ENCODE results near the gene LSM6. TPM values are rescaled to one million over a fixed set of nuclear protein-coding genes. Genes with fewer than 3 reads are reported as not detected.

LSM6 gene
- 32.4 and 63.0 TPM in 2 replicates for total RNA-seq (2014; rRNA removed; shearing (Covaris generic); ENCODE audit: low replicate concordance)

DNA sequence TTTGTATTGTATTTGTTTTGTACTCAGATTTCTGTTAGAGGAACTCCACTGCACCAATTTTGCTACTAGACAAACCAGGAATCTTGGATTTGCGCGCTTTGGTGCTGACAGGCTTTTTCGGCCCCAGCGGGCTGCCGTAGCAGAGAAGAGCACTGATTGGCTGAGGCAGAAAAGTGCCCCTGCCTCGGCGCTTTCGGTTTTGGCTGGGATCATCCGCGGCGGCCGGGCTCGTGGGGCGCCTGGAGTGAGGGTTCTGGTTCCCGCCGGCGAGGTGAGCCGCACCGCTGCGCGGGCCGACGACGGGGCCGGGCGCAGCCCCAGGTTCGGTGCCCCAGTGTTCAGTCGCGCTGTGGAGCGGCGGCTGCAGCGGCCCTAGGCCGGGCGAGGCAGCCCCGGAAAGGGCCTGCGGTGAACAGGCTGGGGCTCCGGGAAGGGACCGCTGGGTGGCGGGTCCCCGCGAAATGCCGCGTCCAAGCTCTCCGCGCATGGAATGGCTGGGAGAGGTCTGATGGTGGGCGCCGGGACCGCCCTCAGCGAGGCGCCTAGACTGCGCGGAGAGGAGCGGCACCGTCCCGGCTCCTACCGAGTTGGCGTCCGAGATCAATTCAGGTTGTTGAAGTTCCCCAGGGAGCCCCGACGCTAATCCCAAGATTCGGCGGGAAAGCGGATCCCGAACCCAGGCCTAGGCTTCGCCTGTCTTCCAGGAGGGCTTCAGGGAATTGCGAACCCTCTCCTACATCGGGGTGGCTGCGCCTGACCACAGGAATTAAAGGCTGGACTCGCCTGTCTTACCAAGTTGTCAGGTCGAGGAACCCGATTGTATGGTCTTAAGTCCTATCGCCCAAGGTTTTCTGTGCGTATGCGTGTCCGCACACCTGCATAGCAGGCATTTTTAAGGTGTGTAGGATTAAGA, at the start of gene LSM6:
Gene LSM6, plus strand, starts transcription at position 178 of the 913 bp plus-strand sequence. CDS start 7,204 bp downstream, outside the sequence.
- DNase-seq: peak; percentile 84
- Histone ChIP-seq H3K36me3 (no peaks in the 10 kb centered on the region; the same call in 1 of the 2 replicates), H3K9me3 (no peaks in the 10 kb centered on the region), H3K4me3 (peak within 1 kb of the TSS; percentile 80), H3K27me3 (no peaks in the 10 kb centered on the region)

DNA sequence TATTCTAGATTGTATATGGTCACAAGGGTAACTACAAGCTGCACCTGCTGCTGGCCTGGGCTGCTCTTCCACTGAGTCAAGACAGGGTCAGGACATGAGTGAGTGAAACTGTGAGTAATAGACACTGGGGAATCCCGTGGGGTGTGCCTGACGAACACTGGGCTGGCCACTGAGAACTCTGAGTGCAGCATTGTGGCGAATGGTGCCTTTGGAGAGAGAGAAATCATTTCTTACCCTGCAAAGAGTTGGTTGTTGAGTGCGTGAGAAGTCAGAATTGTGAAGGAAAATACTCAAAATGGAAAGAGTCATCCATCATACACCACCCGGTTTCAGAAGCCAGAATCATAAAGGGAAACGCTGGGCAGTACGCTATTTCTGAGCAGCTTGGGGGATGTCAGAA, 43.1 kb upstream of the LSM6 start:
- Histone ChIP-seq H3K9me3 (no peaks in the 10 kb centered on the region), H3K27me3 (no peaks in the 10 kb centered on the region), H3K36me3 (no peaks in the 10 kb centered on the region), H3K4me3 (no peak overlapping the region)
- DNase-seq: no peak

DNA sequence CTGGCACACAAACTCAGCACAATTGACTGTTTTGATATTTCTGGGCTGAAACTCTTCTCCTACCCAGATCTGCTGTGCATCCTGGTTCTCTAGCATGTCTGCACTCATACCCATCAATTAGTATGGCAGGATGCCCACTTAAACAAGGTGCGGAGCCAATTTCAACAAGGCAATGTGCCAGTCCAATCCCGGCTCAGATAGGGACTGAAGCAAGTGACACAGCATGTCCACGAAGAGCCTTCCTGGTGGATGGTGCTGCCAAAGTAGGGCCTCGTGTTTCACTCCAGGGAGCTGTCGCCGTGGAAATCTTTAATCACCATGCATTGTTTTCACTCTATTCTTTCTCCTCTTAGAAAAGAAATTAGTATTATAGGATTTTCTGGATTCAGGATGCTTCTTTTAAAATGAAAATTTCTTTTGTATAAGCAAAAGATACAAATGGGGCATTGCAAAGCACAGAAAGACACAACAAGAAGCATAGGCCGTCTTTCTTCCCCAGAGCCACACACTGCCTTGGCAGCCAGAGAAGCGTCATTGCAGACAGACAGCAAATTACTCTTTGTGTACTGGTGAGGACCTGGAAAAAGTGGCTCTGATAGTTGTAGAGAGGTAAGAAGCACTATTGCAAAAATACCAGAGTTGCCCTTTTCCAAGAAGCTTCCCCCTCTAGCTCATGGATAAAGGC, 40.6 kb upstream of the LSM6 start:
- Histone ChIP-seq H3K27me3 (no peaks in the 10 kb centered on the region), H3K9me3 (no peaks in the 10 kb centered on the region), H3K36me3 (no peaks in the 10 kb centered on the region), H3K4me3 (no peak overlapping the region)
- DNase-seq: peak; percentile 47

DNA sequence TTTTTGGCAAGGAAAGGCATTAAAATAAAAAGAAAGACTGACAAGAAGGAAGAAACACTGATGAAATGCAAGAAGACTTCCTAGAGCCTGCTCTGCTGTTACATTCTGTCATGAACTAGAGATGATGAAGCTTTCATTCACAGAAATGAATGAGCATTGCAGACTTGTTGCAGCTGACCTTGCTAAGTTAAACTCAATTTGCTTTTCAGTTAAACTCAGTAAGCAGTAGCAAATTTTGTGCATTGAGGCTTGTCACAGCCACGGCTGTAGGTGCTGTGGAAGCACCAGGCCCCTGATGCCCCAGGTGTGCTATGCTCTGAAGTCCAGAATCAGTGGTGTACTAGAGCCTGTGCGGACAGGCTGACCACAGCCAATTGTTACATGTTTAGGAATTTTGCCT, 39.6 kb upstream of the LSM6 start:
- H3K9me3 ChIP-seq: no peaks in the 10 kb centered on the region
- no peak overlapping the region for H3K4me3 ChIP-seq
- H3K27me3 ChIP-seq: no peaks in the 10 kb centered on the region

DNA sequence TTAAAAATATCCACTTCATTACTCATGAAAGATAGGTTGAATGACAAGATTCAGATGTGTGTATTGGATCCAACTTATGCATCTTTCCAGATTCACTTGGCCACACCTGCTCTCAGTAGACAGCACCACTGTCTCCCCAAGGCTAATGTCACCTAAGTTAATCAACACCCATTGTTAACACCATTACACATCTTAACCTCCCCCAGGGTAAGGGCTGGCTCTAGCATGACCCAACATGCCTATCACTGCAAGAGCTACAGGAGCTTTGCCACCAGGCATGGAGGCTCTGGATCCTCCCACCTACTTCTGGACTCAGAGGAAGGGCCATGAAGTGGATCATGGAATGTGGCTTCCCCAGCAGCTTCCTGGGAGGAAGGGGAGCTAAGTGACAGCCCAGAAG, 32.8 kb upstream of the LSM6 start:
- no peaks in the 10 kb centered on the region for H3K36me3 ChIP-seq
- H3K9me3 ChIP-seq: no peaks in the 10 kb centered on the region
- H3K27me3 ChIP-seq: no peaks in the 10 kb centered on the region
- DNase-seq: no peak
- H3K4me3 ChIP-seq: no peak overlapping the region

More for the DNA sequence above, 39.6 kb upstream of the LSM6 start:
- no peak for DNase-seq
- H3K36me3 ChIP-seq: no peaks in the 10 kb centered on the region

DNA sequence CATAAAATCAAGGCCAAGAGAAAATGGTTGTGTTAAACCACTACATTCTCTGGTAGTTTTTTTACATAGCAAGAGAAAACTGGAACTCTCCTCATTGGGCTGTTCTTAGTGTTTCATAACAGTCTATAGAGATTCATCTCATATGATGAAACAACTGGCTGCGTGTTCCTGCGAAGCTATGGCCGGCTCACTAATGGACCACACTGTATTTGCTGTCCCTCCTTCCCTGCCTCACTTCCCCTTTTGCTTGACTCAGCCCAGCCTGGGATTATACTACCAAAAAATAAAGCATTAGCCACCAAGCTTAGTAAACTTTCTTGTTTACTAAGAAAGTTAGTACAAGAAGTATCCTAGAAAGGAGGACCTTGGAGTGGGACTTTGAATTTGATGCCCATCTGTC, 31.6 kb upstream of the LSM6 start:
- no peaks in the 10 kb centered on the region for H3K36me3 ChIP-seq
- no peak for DNase-seq
- H3K4me3 ChIP-seq: no peak overlapping the region
- H3K9me3 ChIP-seq: no peaks in the 10 kb centered on the region
- H3K27me3 ChIP-seq: no peaks in the 10 kb centered on the region

DNA sequence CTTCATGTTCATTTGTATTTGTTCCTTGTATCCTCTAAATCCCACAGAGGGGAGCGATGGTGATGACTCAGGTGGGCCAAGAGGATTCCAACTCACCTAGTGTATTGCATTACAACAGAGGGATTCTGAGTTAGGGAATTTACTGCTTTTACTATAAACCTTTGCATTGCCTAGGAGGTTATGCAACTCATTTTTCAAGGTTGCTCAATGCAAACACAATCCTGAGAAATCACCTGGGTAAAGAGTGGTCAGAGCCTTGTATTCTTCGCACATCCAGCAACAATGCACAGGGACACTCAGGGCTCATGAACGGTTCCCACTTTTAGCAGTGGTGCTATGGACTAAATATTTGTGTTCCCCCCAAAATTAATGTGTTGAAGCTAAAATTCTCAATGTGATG, 28.6 kb upstream of the LSM6 start:
- Histone ChIP-seq H3K4me3 (no peak overlapping the region), H3K9me3 (no peaks in the 10 kb centered on the region), H3K36me3 (no peaks in the 10 kb centered on the region), H3K27me3 (no peaks in the 10 kb centered on the region)
- no peak for DNase-seq

DNA sequence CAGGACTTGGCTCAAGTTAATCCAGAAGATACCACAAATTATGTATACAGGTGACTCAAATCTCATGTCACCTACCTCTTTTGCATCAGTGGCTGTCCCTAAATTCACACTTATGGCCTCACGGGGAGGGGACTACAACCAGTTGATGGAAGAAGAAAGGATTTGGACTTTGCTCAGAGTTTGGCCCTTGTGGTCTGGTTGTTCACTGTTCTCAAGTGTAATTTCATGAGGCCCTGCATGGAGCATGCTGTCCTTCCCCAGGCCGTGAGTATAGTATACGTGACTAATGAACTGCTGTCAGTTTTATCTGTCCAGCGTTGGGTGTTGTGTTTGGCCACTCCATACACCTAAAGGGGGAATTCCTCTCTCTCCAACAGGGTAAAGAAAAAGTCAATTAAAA, 27.5 kb upstream of the LSM6 start:
- DNase-seq: no peak
- Histone ChIP-seq H3K27me3 (no peaks in the 10 kb centered on the region), H3K36me3 (no peaks in the 10 kb centered on the region), H3K9me3 (no peaks in the 10 kb centered on the region), H3K4me3 (no peak overlapping the region)

DNA sequence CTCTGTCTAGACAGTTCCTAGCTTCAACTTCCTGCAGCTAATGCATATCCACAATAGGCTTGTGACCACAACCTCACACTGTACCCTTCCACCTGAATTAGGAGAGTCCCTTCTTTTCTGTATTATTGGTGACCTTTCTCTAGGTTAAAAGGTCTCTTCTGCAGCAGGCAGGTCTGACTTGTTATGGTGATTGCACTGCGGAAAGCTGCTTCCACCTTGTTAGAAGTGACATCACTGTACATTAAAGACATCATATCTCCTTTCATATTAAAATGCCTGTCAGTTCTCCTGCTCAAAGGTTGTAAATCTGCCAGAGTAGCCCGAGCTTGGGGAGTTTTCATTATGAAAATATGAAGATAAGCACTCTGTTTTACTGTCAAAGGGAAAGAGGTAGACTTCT, 21.5 kb upstream of the LSM6 start:
- Histone ChIP-seq H3K27me3 (no peaks in the 10 kb centered on the region), H3K4me3 (no peak overlapping the region), H3K36me3 (no peaks in the 10 kb centered on the region), H3K9me3 (no peaks in the 10 kb centered on the region)
- DNase-seq: no peak

DNA sequence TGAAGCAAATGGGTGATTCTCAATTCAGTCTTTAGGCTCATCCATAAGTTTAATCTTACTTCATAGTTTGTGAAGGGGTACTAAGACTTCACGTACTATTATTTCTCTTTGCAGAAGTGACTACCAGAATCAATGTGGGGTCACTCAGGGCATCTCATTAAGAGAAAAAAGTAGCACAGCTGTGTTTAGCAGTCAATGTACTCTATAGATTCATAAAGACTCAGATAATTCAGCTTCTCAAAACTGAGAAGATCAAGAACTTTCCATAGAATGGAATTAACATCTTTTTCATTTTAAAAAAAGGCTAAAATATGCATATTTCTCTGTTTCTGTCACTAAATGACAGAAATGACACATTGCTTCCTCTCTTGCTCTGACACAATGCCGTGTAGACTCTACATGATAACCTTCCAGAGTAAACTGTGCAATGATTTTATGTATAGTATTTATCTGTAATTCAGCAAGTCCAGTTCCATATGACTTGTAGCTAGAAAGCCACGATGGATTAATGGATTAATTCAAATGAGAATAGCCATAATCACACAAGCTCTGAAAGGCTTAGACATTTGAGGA, 20.3 kb upstream of the LSM6 start:
- Histone ChIP-seq H3K9me3 (no peaks in the 10 kb centered on the region), H3K27me3 (no peaks in the 10 kb centered on the region), H3K36me3 (no peaks in the 10 kb centered on the region), H3K4me3 (no peak overlapping the region)
- no peak for DNase-seq

DNA sequence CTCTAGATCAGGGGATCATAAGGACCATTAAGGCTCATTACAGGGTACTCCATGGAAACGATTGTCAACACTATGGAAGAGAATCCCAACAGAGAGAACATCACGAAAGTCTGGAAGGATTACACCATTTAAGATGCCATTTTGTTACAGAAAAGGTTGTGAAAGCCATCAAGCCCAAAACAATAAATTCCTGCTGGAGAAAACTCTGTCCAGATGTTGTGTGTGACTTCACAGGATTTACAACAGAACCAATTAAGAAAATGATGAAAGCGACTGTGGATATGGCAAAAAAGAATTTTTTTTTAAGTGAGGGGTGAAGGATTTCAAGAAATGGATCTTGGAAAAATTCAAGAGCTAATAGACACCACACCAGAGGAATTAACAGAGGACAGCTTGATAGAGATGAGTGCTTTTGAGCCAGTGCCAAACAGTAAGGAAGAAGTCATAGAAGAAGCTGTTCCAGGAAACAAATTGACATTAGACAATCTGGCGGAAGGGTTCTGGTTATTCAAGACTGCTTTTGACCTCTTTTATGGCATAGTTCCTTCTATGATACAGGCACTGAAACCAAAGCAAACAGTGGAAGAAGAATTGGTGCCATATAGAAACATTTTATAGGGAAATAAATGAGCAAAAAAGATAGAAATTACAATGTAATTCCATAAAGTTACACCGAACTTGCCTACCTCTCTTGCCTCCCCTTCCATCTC, 17.3 kb upstream of the LSM6 start:
- Histone ChIP-seq H3K27me3 (no peaks in the 10 kb centered on the region), H3K4me3 (no peak overlapping the region), H3K36me3 (no peaks in the 10 kb centered on the region), H3K9me3 (no peaks in the 10 kb centered on the region)
- DNase-seq: no peak

DNA sequence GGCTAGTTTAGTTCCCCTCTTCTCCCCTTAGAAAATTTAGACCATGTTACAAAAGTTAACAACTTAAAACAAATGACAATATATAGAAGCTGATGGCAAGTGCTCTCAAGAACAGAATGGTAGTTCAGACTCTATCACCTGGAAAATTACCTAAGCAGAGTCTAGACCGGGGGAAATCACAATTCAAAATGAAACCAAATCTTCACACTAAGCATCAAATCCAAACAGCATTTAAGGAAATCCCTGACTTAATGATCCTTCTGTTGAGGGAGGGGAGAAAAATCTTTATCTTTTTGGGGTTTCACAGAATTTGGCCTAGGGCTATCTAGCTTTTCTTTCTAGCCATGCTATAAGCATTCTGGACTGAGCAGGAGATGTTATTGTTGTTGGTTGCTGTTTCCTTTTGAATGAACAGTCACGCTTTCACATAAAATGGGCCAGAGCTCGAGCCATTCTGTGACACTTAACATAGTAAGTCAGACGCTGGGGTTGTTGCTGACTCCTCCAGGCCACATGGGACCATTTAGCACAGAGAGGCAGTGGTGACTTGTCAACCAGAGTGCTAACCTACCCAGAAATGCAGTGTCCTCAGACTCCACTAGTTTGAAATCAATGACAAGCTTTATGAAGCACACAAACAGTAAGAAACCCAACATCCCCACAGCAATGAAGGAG, 16.0 kb upstream of the LSM6 start:
- Histone ChIP-seq H3K27me3 (no peaks in the 10 kb centered on the region), H3K9me3 (no peaks in the 10 kb centered on the region), H3K4me3 (no peak overlapping the region), H3K36me3 (no peaks in the 10 kb centered on the region)
- no peak for DNase-seq

DNA sequence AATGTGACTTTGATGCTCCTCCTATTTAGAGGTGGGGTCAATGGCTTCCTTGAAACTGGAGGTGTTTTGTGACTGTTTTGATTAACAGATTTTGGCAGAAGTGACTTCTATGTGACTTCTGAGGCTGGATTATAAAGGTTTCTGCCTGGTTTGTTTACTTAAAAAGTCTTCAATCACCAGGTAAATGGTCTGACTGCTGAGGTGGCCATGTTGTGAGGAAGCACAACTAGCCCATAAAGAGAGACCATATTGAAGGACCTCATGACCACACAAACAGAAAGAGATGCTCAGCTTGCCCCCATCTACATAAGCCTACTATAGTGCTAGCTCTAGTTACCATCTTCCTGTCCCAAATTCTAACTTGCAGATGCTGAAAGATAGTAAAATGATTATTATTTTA, 14.3 kb upstream of the LSM6 start:
- H3K36me3 ChIP-seq: no peaks in the 10 kb centered on the region
- H3K27me3 ChIP-seq: no peaks in the 10 kb centered on the region
- DNase-seq: no peak

DNA sequence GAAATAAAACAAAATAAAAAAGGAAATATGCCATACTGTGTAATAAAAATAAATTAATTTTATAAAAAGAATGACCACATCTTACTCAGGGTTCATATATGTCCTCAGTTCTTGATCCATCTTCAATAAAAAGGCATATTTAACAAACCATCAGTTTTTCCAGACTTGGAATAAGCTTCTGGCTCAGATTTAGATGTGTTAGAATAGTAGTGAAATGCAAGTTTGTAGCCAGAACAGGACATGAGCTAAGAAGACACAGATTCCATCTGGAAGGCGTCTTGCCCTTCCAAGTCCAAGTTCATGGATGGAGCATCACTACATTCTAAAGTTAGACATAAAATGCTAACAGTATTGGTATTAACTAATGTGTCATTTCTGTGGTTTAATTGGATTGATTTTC, 10.3 kb upstream of the LSM6 start:
- Histone ChIP-seq H3K9me3 (no peaks in the 10 kb centered on the region), H3K4me3 (no peak overlapping the region), H3K27me3 (no peaks in the 10 kb centered on the region), H3K36me3 (no peaks in the 10 kb centered on the region)
- no peak for DNase-seq

More for the DNA sequence above, 14.3 kb upstream of the LSM6 start:
- H3K4me3 ChIP-seq: no peak overlapping the region
- no peaks in the 10 kb centered on the region for H3K9me3 ChIP-seq

DNA sequence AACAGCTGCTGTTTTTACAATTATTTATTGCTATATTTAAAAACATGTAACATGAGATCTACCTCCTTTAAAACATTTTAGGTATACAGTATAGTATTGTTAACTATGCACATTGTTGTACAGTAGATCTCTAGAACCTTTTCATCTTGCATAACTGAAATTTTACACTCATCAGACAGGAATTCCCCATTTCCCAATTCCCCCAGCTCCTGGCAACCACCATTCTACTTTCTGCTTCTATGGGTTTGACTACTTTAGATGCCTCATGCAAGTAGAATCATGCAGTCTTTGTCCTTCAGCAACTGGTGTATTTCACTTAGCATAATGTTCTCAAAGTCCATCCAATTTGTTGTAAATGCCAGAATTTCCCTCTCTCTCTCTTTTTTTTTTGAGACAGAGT, 9.7 kb upstream of the LSM6 start:
- H3K27me3 ChIP-seq: no peaks in the 10 kb centered on the region
- DNase-seq: peak; percentile 3
- no peak overlapping the region for H3K4me3 ChIP-seq
- H3K9me3 ChIP-seq: no peaks in the 10 kb centered on the region
- H3K36me3 ChIP-seq: no peaks in the 10 kb centered on the region

DNA sequence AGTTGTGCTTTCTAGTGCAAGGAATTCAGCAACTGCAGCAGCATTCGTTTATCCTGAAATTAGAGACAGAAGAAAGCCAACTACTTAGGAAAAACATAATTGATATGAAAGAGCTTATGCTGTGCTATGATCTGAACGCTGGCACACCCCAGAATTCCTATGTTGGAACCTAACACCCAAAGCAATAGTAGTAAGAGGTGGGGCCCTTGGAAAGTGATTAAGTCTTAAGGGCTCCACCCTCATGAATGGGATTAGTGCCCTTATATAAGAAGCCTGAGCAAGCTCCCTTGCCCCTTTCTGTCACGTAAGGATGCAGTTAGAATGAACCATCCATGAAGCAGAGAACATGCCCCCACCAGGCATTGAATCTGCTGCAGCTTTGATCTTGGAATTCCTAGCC, 5.4 kb upstream of the LSM6 start:
- no peaks in the 10 kb centered on the region for H3K9me3 ChIP-seq
- H3K36me3 ChIP-seq: no peaks in the 10 kb centered on the region
- H3K27me3 ChIP-seq: no peaks in the 10 kb centered on the region
- DNase-seq: no peak
- no peak overlapping the region for H3K4me3 ChIP-seq

Measured in MG63 (cell line).